Astrocyte (in vitro differentiated cells and primary cell): ENCODE measurements around the gene UGDH.

ENCODE experiments used
- EZH2 ChIP-seq: IDR thresholded peaks from 2 replicates; pipeline ENCODE4 v1.6.1; 2012; ENCODE audit warnings: mild to moderate bottlenecking, low read length, inconsistent platforms; ENCODE audit not compliant: insufficient read depth
- TF ChIP-seq, protein P1 (sequence below): IDR thresholded peaks from 2 replicates; pipeline ENCODE4 v1.5.1; 2011; ENCODE audit warnings: low read depth, mild to moderate bottlenecking, inconsistent platforms, low read length, moderate library complexity; ENCODE audit not compliant: insufficient read depth

GRCh38 chr4:39539089-39539611 is 11.9 kb upstream of the UGDH start:
- TF ChIP-seq, protein P1, sequence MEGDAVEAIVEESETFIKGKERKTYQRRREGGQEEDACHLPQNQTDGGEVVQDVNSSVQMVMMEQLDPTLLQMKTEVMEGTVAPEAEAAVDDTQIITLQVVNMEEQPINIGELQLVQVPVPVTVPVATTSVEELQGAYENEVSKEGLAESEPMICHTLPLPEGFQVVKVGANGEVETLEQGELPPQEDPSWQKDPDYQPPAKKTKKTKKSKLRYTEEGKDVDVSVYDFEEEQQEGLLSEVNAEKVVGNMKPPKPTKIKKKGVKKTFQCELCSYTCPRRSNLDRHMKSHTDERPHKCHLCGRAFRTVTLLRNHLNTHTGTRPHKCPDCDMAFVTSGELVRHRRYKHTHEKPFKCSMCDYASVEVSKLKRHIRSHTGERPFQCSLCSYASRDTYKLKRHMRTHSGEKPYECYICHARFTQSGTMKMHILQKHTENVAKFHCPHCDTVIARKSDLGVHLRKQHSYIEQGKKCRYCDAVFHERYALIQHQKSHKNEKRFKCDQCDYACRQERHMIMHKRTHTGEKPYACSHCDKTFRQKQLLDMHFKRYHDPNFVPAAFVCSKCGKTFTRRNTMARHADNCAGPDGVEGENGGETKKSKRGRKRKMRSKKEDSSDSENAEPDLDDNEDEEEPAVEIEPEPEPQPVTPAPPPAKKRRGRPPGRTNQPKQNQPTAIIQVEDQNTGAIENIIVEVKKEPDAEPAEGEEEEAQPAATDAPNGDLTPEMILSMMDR, result no peak
- no peak for TF ChIP-seq EZH2
